WTC11 (cell line): Measurements from ENCODE around the gene DAO. TPM values are rescaled to one million over a fixed set of nuclear protein-coding genes. Genes with fewer than 3 reads are reported as not detected.

Experiments used
- ATAC-seq: fragments of 200-7000 bp; cut with Tn5 transposase; 2 replicates; pipeline ENCODE4 v1.10.0; 2021; ENCODE audit warnings: mild to moderate bottlenecking, moderate library complexity
- CTCF ChIA-PET: fragments of 300-600 bp; sonication (Branson Sonifier 250); formaldehyde crosslinking; loops from one replicate; lab custom pipeline; 2021; ENCODE audit warnings: antibody characterized with exemption; lab: Charles Lee
- POLR2A ChIA-PET: fragments of 350-600 bp; sonication (Branson Sonifier 250); formaldehyde crosslinking; loops from one replicate; lab custom pipeline; 2021; ENCODE audit warnings: antibody characterized with exemption; lab: Charles Lee
- DNase-seq: peaks from one replicate; pipeline ENCODE4 v3.0.0; 2021; ENCODE audit warnings: low spot score
- H3K27ac Mint-ChIP-seq: 2 replicates; pipeline ENCODE4 v1.8.0; 2021; ENCODE audit warnings: mixed read lengths
- H3K27me3 Mint-ChIP-seq: 2 replicates; pipeline ENCODE4 v1.8.0; 2021; ENCODE audit warnings: low read depth, mild to moderate bottlenecking, moderate library complexity, mixed read lengths
- H3K36me3 Mint-ChIP-seq: 2 replicates; pipeline ENCODE4 v1.8.0; 2021; ENCODE audit warnings: mixed read lengths
- H3K4me1 Mint-ChIP-seq: 2 replicates; pipeline ENCODE4 v1.8.0; 2022; ENCODE audit warnings: mixed read lengths
- H3K4me3 Mint-ChIP-seq: 2 replicates; pipeline ENCODE4 v1.8.0; 2021; ENCODE audit warnings: mild to moderate bottlenecking, moderate library complexity, mixed read lengths
- H3K9me3 Mint-ChIP-seq: 2 replicates; pipeline ENCODE4 v1.8.0; 2021; ENCODE audit warnings: mixed read lengths
- ELF4 ChIP-seq: sonication (generic); formaldehyde crosslinking; IDR thresholded peaks from 2 replicates; pipeline ENCODE4 v1.8.1; 2022; ENCODE audit warnings: low read depth, mild to moderate bottlenecking, moderate library complexity, missing genetic modification reagents
- GABPB1 ChIP-seq: sonication (generic); formaldehyde crosslinking; IDR thresholded peaks from 2 replicates; pipeline ENCODE4 v1.8.1; 2023; ENCODE audit warnings: mild to moderate bottlenecking, missing genetic modification reagents
- GRHL2 ChIP-seq: fragments of 250-450 bp; sonication (Bioruptor Pico); IDR thresholded peaks from 2 replicates; pipeline ENCODE4 v1.8.0; 2022; ENCODE audit warnings: mild to moderate bottlenecking, moderate library complexity; ENCODE audit not compliant: insufficient replicate concordance, severe bottlenecking
- IRF2 ChIP-seq: sonication (generic); formaldehyde crosslinking; IDR thresholded peaks from 2 replicates; pipeline ENCODE4 v1.8.0; 2022; ENCODE audit warnings: low read depth, missing genetic modification reagents, borderline replicate concordance
- JAZF1 ChIP-seq: fragments of 250-450 bp; sonication (Bioruptor Pico); IDR thresholded peaks from 2 replicates; pipeline ENCODE4 v1.9.0; 2021; ENCODE audit warnings: moderate library complexity, mild to moderate bottlenecking, inconsistent platforms
- MXD4 ChIP-seq: fragments of 250-450 bp; sonication (Bioruptor Pico); IDR thresholded peaks from 2 replicates; pipeline ENCODE4 v1.8.0; 2021; ENCODE audit warnings: mild to moderate bottlenecking, moderate library complexity, borderline replicate concordance
- NFE2L1 ChIP-seq: sonication (generic); formaldehyde crosslinking; IDR thresholded peaks from 2 replicates; pipeline ENCODE4 v1.8.1; 2023; ENCODE audit warnings: missing genetic modification reagents
- NR2C2 ChIP-seq: sonication (generic); formaldehyde crosslinking; IDR thresholded peaks from 2 replicates; pipeline ENCODE4 v1.8.0; 2022; ENCODE audit warnings: mild to moderate bottlenecking, missing genetic modification reagents
- SOX15 ChIP-seq: fragments of 250-450 bp; sonication (Bioruptor Pico); IDR thresholded peaks from 2 replicates; pipeline ENCODE4 v1.9.0; 2021; ENCODE audit warnings: mild to moderate bottlenecking
- TEAD4 ChIP-seq: sonication (generic); formaldehyde crosslinking; IDR thresholded peaks from 2 replicates; pipeline ENCODE4 v1.8.0; 2022; ENCODE audit warnings: mild to moderate bottlenecking, missing genetic modification reagents
- ZNF219 ChIP-seq: sonication (generic); formaldehyde crosslinking; IDR thresholded peaks from 2 replicates; pipeline ENCODE4 v1.8.0; 2023; ENCODE audit warnings: missing genetic modification reagents, mild to moderate bottlenecking, borderline replicate concordance
- ZNF263 ChIP-seq: sonication (generic); formaldehyde crosslinking; IDR thresholded peaks from 2 replicates; pipeline ENCODE4 v1.8.1; 2022; ENCODE audit warnings: low read depth, mild to moderate bottlenecking, moderate library complexity, missing genetic modification reagents
- ZNF317 ChIP-seq: sonication (generic); formaldehyde crosslinking; IDR thresholded peaks from 2 replicates; pipeline ENCODE4 v1.8.1; 2023; ENCODE audit warnings: low read depth, mild to moderate bottlenecking, moderate library complexity, missing genetic modification reagents, borderline replicate concordance
- ZNF416 ChIP-seq: fragments of 250-450 bp; sonication (Bioruptor Pico); IDR thresholded peaks from 2 replicates; pipeline ENCODE4 v1.9.0; 2021; ENCODE audit warnings: mild to moderate bottlenecking, inconsistent platforms
- ZNF423 ChIP-seq: fragments of 250-450 bp; sonication (Bioruptor Pico); IDR thresholded peaks from 2 replicates; pipeline ENCODE4 v2.1.2; 2022; ENCODE audit warnings: mild to moderate bottlenecking, moderate library complexity
- ZNF671 ChIP-seq: fragments of 250-450 bp; sonication (Bioruptor Pico); IDR thresholded peaks from 2 replicates; pipeline ENCODE4 v1.8.0; 2021; ENCODE audit warnings: mild to moderate bottlenecking
- total RNA-seq: library from RNA; stranded (reverse); gene quantifications from 3 replicates; pipeline ENCODE4 v1.2.3, GENCODE V29; 2021
- TF ChIP-seq, protein P1 (sequence below): sonication (generic); formaldehyde crosslinking; IDR thresholded peaks from 2 replicates; pipeline ENCODE4 v1.8.0; 2022; ENCODE audit warnings: mild to moderate bottlenecking, missing genetic modification reagents
- TF ChIP-seq, protein P2 (sequence below): sonication (generic); formaldehyde crosslinking; IDR thresholded peaks from 2 replicates; pipeline ENCODE4 v1.8.0; 2022; ENCODE audit warnings: missing genetic modification reagents
- TF ChIP-seq, protein P3 (sequence below): fragments of 250-450 bp; sonication (Bioruptor Pico); IDR thresholded peaks from 2 replicates; pipeline ENCODE4 v2.1.2; 2022; ENCODE audit warnings: mild to moderate bottlenecking, moderate library complexity
- TF ChIP-seq, protein P4 (sequence below): fragments of 250-450 bp; sonication (Bioruptor Pico); IDR thresholded peaks from 2 replicates; pipeline ENCODE4 v1.9.0; 2021; ENCODE audit warnings: mild to moderate bottlenecking
- TF ChIP-seq, protein P5 (sequence below): sonication (generic); formaldehyde crosslinking; IDR thresholded peaks from 2 replicates; pipeline ENCODE4 v1.8.1; 2022; ENCODE audit warnings: low read depth, missing genetic modification reagents, borderline replicate concordance
- TF ChIP-seq, protein P6 (sequence below): sonication (generic); formaldehyde crosslinking; IDR thresholded peaks from 2 replicates; pipeline ENCODE4 v1.8.0; 2023; ENCODE audit warnings: missing genetic modification reagents
- TF ChIP-seq, protein P7 (sequence below): sonication (generic); formaldehyde crosslinking; IDR thresholded peaks from 2 replicates; pipeline ENCODE4 v1.8.1; 2023; ENCODE audit warnings: mild to moderate bottlenecking, missing genetic modification reagents

The DAO gene
- total RNA-seq, 1 experiment from 2014 or later, result 0.17 TPM

DNA sequence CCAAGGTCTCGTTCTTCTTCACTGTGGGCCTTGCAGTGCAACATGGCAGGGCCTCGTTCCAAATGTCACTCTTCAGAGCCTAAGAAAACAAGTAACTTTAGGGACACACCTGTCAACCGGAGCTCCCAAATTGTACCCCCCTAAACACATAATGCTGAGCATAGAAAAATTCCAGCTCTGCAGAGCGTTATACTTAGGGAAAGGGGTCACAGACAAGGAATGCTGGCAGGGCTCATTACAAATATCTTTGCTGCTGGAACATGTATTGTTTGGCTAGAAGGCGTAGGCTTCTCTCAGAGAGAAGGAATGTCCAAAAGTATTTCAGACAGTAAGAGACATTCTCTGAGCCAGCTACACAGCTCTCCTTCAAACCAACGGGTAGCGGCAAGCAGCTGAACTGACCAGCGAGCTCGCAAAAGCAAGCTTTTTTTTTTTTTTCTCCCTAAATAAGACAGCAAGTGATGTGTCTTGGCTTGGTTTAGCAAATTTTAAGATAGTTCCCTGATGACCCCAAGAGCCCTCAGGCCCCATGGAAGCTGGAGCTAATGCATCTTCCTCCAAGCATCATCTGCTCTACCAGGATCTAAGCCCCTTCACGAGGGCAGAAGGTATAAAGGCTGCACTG, 47.0 kb upstream of the DAO start:
- CTCF ChIA-PET, result interaction anchor here (0.6 kb wide), 1 partner anchor 17 kb away, joined by 3 read pairs; no protein-coding TSS in a partner anchor
- POLR2A ChIA-PET, result interaction anchor here (0.6 kb wide), 1 partner anchor 18 kb away, joined by 3 read pairs; no protein-coding TSS in a partner anchor
- ATAC-seq (no peak; the same call in 1 of the 2 replicates), DNase-seq (no peak)
- Mint-ChIP-seq H3K27ac (peak overlapping the region; percentile 69; the same call in 1 of the 2 replicates), H3K36me3 (peaks cover 15% of the 10 kb centered on the region), H3K9me3 (no peaks in the 10 kb centered on the region), H3K4me1 (peaks cover 13% of the 10 kb centered on the region), H3K27me3 (no peaks in the 10 kb centered on the region), H3K4me3 (no peak overlapping the region)
- no peak for TF ChIP-seq IRF2
- TF ChIP-seq, protein P1, sequence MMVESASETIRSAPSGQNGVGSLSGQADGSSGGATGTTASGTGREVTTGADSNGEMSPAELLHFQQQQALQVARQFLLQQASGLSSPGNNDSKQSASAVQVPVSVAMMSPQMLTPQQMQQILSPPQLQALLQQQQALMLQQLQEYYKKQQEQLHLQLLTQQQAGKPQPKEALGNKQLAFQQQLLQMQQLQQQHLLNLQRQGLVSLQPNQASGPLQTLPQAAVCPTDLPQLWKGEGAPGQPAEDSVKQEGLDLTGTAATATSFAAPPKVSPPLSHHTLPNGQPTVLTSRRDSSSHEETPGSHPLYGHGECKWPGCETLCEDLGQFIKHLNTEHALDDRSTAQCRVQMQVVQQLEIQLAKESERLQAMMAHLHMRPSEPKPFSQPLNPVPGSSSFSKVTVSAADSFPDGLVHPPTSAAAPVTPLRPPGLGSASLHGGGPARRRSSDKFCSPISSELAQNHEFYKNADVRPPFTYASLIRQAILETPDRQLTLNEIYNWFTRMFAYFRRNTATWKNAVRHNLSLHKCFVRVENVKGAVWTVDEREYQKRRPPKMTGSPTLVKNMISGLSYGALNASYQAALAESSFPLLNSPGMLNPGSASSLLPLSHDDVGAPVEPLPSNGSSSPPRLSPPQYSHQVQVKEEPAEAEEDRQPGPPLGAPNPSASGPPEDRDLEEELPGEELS, result no peak
- TF ChIP-seq, protein P2, sequence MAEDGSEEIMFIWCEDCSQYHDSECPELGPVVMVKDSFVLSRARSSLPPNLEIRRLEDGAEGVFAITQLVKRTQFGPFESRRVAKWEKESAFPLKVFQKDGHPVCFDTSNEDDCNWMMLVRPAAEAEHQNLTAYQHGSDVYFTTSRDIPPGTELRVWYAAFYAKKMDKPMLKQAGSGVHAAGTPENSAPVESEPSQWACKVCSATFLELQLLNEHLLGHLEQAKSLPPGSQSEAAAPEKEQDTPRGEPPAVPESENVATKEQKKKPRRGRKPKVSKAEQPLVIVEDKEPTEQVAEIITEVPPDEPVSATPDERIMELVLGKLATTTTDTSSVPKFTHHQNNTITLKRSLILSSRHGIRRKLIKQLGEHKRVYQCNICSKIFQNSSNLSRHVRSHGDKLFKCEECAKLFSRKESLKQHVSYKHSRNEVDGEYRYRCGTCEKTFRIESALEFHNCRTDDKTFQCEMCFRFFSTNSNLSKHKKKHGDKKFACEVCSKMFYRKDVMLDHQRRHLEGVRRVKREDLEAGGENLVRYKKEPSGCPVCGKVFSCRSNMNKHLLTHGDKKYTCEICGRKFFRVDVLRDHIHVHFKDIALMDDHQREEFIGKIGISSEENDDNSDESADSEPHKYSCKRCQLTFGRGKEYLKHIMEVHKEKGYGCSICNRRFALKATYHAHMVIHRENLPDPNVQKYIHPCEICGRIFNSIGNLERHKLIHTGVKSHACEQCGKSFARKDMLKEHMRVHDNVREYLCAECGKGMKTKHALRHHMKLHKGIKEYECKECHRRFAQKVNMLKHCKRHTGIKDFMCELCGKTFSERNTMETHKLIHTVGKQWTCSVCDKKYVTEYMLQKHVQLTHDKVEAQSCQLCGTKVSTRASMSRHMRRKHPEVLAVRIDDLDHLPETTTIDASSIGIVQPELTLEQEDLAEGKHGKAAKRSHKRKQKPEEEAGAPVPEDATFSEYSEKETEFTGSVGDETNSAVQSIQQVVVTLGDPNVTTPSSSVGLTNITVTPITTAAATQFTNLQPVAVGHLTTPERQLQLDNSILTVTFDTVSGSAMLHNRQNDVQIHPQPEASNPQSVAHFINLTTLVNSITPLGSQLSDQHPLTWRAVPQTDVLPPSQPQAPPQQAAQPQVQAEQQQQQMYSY (CRISPR knock-in tag), result no peak
- TF ChIP-seq ELF4, result no peak
- TF ChIP-seq NFE2L1 (CRISPR knock-in tag), result no peak
- no peak for TF ChIP-seq JAZF1
- TF ChIP-seq GABPB1, result no peak
- TF ChIP-seq TEAD4, result no peak
- no peak for TF ChIP-seq ZNF219 (CRISPR knock-in tag)
- TF ChIP-seq, protein P3, sequence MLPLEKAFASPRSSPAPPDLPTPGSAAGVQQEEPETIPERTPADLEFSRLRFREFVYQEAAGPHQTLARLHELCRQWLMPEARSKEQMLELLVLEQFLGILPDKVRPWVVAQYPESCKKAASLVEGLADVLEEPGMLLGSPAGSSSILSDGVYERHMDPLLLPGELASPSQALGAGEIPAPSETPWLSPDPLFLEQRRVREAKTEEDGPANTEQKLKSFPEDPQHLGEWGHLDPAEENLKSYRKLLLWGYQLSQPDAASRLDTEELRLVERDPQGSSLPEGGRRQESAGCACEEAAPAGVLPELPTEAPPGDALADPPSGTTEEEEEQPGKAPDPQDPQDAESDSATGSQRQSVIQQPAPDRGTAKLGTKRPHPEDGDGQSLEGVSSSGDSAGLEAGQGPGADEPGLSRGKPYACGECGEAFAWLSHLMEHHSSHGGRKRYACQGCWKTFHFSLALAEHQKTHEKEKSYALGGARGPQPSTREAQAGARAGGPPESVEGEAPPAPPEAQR (CRISPR knock-in tag), result no peak
- TF ChIP-seq, protein P4, sequence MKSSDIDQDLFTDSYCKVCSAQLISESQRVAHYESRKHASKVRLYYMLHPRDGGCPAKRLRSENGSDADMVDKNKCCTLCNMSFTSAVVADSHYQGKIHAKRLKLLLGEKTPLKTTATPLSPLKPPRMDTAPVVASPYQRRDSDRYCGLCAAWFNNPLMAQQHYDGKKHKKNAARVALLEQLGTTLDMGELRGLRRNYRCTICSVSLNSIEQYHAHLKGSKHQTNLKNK (CRISPR knock-in tag), result no peak
- TF ChIP-seq SOX15, result no peak
- no peak for TF ChIP-seq ZNF317 (CRISPR knock-in tag)
- no peak for TF ChIP-seq ZNF671 (CRISPR knock-in tag)
- no peak for TF ChIP-seq GRHL2

DNA sequence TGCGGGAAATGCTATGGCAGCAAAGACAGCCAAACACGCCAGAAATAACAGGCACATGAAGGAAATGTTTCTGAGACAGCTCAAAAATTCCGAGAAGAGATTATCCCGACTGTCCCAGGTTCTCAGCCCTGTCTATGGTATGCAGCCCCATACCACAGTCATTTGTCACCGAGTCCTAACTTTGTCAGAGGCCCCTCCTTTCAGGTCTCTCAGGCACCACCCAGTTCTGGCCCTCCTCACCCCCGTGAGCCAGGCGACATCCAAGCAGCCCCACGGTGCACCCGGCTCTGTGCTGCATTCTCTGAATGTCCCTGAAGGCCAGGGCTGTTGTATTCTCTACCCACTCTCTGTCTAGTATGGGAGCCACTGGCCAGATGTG, 46.5 kb upstream of the DAO start:
- DNase-seq (no peak), ATAC-seq (peak; percentile 66)
- peaks cover 12% of the 10 kb centered on the region for H3K4me1 Mint-ChIP-seq
- H3K27ac Mint-ChIP-seq, result peak overlapping the region; percentile 69; the same call in 1 of the 2 replicates
- H3K36me3 Mint-ChIP-seq, result peaks cover 15% of the 10 kb centered on the region
- no peaks in the 10 kb centered on the region for H3K9me3 Mint-ChIP-seq
- ChIA-PET POLR2A (interaction anchor here (0.6 kb wide), 1 partner anchor 17 kb away, joined by 3 read pairs; no protein-coding TSS in a partner anchor), CTCF (interaction anchor here (0.6 kb wide), 1 partner anchor 18 kb away, joined by 3 read pairs; no protein-coding TSS in a partner anchor)
- no peak overlapping the region for H3K4me3 Mint-ChIP-seq
- no peaks in the 10 kb centered on the region for H3K27me3 Mint-ChIP-seq
- no peak for TF ChIP-seq ZNF263 (CRISPR knock-in tag)
- no peak for TF ChIP-seq ZNF423 (CRISPR knock-in tag)
- TF ChIP-seq, protein P5, sequence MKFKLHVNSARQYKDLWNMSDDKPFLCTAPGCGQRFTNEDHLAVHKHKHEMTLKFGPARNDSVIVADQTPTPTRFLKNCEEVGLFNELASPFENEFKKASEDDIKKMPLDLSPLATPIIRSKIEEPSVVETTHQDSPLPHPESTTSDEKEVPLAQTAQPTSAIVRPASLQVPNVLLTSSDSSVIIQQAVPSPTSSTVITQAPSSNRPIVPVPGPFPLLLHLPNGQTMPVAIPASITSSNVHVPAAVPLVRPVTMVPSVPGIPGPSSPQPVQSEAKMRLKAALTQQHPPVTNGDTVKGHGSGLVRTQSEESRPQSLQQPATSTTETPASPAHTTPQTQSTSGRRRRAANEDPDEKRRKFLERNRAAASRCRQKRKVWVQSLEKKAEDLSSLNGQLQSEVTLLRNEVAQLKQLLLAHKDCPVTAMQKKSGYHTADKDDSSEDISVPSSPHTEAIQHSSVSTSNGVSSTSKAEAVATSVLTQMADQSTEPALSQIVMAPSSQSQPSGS (CRISPR knock-in tag), result no peak
- TF ChIP-seq, protein P6, sequence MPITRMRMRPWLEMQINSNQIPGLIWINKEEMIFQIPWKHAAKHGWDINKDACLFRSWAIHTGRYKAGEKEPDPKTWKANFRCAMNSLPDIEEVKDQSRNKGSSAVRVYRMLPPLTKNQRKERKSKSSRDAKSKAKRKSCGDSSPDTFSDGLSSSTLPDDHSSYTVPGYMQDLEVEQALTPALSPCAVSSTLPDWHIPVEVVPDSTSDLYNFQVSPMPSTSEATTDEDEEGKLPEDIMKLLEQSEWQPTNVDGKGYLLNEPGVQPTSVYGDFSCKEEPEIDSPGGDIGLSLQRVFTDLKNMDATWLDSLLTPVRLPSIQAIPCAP (CRISPR knock-in tag), result no peak
- TF ChIP-seq, protein P1, result no peak
- TF ChIP-seq, protein P7, sequence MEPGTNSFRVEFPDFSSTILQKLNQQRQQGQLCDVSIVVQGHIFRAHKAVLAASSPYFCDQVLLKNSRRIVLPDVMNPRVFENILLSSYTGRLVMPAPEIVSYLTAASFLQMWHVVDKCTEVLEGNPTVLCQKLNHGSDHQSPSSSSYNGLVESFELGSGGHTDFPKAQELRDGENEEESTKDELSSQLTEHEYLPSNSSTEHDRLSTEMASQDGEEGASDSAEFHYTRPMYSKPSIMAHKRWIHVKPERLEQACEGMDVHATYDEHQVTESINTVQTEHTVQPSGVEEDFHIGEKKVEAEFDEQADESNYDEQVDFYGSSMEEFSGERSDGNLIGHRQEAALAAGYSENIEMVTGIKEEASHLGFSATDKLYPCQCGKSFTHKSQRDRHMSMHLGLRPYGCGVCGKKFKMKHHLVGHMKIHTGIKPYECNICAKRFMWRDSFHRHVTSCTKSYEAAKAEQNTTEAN (CRISPR knock-in tag), result no peak
- no peak for TF ChIP-seq MXD4 (CRISPR knock-in tag)
- TF ChIP-seq NR2C2 (CRISPR knock-in tag), result no peak
- no peak for TF ChIP-seq ZNF416 (CRISPR knock-in tag)
